Panc1 (cell line): ENCODE results near the gene HNF1B. TPM values are rescaled to one million over a fixed set of nuclear protein-coding genes. Genes with fewer than 3 reads are reported as not detected.
"Not testable (repeated sequence)": the region's sequence is repeated elsewhere in the genome, so short reads cannot be mapped to it uniquely, and the experiment has no call there.

ENCODE experiments used
- ATAC-seq: fragments of 200-7000 bp; cut with Tn5 transposase; 2 replicates; pipeline ENCODE4 v1.9.1; 2020; ENCODE audit warnings: mild to moderate bottlenecking, moderate library complexity
- BruUV-seq: library from RNA; stranded (reverse); fragments of 400-500 nt; replicated peaks from 2 replicates; lab custom pipeline; 2021; lab: Mats Ljungman, UMichigan
- CTCF ChIA-PET: fragments of 300-600 bp; sonication (Branson Sonifier 250); formaldehyde crosslinking; loops from one replicate; lab custom pipeline; 2022; ENCODE audit warnings: antibody characterized with exemption; lab: Charles Lee
- POLR2A ChIA-PET: fragments of 300-600 bp; sonication (Branson Sonifier 250); formaldehyde crosslinking; loops from one replicate; lab custom pipeline; 2022; ENCODE audit warnings: antibody characterized with exemption; lab: Charles Lee
- DNase-seq: peaks from one replicate; pipeline ENCODE4 v3.0.0-alpha.2; 2010; ENCODE audit warnings: low read depth, low spot score
- H3K27ac ChIP-seq: 2 replicates; pipeline ENCODE4 v1.5.1; 2011; ENCODE audit warnings: mild to moderate bottlenecking, low read length, inconsistent platforms
- H3K27me3 ChIP-seq: fragments of 200-500 bp; sonication (Bioruptor generic); 2 replicates; pipeline ENCODE4 v1.6.0; 2014; ENCODE audit warnings: low read length, inconsistent platforms; ENCODE audit not compliant: control insufficient read depth, insufficient read depth
- H3K36me3 ChIP-seq: fragments of 200-500 bp; sonication (Bioruptor generic); 2 replicates; pipeline ENCODE4 v1.5.1; 2014; ENCODE audit warnings: inconsistent platforms, mild to moderate bottlenecking, low read length, moderate library complexity; ENCODE audit not compliant: control insufficient read depth, insufficient read depth
- H3K4me1 ChIP-seq: 2 replicates; pipeline ENCODE4 v1.5.1; 2011; ENCODE audit warnings: inconsistent platforms, mild to moderate bottlenecking, low read length, moderate library complexity; ENCODE audit not compliant: control insufficient read depth, insufficient read depth
- H3K4me3 ChIP-seq, 2 experiments: 2 replicates each; pipeline ENCODE4 v1.5.1; 2011 to 2012; ENCODE audit warnings: low read depth in 2 of 2, low read length in 2 of 2, mild to moderate bottlenecking in 2 of 2, inconsistent platforms in 1 of 2, moderate library complexity in 1 of 2
- H3K9me3 ChIP-seq: fragments of 200-500 bp; sonication (Bioruptor generic); 2 replicates; pipeline ENCODE4 v1.5.1; 2014; ENCODE audit warnings: low read depth, mild to moderate bottlenecking, inconsistent platforms, low read length, moderate library complexity; ENCODE audit not compliant: control insufficient read depth, insufficient read depth
- POLR2AphosphoS5 ChIP-seq: IDR thresholded peaks from 2 replicates; pipeline ENCODE4 v1.6.1; 2012; ENCODE audit warnings: mild to moderate bottlenecking, low read depth, low read length, moderate library complexity
- SIN3A ChIP-seq: IDR thresholded peaks from 2 replicates; pipeline ENCODE4 v1.6.1; 2012; ENCODE audit warnings: low read depth, mild to moderate bottlenecking, low read length, moderate library complexity, borderline replicate concordance; ENCODE audit not compliant: insufficient read depth
- TCF7L2 ChIP-seq: IDR thresholded peaks from 2 replicates; pipeline ENCODE4 v1.6.1; 2011; ENCODE audit warnings: mild to moderate bottlenecking, low read depth, low read length, inconsistent platforms
- in situ Hi-C: cut with HindIII; loops from 2 replicates; pipeline ENCODE4 v1.10.0; 2016; ENCODE audit warnings: low sequenced_read_pairs, low pct_unique_long_range_greater_than_20kb
- intact Hi-C: fragments of 100-400 bp; cut with micrococcal nuclease; formaldehyde crosslinking; loops from one replicate; pipeline ENCODE4 v1.10.0; 2022; ENCODE audit not compliant: unreplicated experiment
- total RNA-seq: library from RNA; stranded (reverse); gene quantifications from one replicate; pipeline ENCODE4 v1.2.1, GENCODE V29; 2021; ENCODE audit not compliant: unreplicated experiment
- TF ChIP-seq, protein P1 (sequence below), 2 experiments: IDR thresholded peaks; 2 replicates each; pipeline ENCODE4 v1.6.1; 2011 to 2012; ENCODE audit warnings: low read depth in 2 of 2, control low read depth in 1 of 2, low read length in 1 of 2, mild to moderate bottlenecking in 1 of 2, moderate library complexity in 1 of 2; ENCODE audit not compliant: insufficient read depth in 1 of 2
- TF ChIP-seq, protein P2 (sequence below): fragments of 450-650 bp; IDR thresholded peaks from 2 replicates; pipeline ENCODE4 v1.5.1; 2017; ENCODE audit warnings: mild to moderate bottlenecking

The HNF1B gene
- total RNA-seq, 1 experiment from 2014 or later = not detected

DNA sequence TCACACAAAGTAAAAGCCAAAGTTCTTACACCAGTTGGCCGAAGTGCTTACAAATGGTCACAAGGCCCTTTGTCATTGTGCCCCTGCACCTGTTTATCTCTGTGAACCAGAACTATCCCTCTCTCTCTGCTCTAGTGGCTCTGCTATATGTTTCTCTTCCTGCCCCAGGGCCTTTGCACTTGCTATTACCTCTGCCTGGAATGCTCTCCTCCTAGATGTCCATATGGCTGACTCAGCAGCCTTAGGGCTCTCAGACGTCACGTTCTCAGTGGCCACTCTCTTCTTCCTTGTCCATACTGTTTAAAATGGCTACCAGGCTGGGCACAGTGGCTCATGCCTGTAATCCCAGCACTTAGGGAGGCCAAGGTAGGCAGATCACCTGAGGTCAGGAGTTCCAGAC is 62.9 kb downstream of the HNF1B start:
- no peak overlapping the region for H3K4me3 ChIP-seq
- H3K4me1 ChIP-seq = no peaks in the 10 kb centered on the region
- ChIA-PET POLR2A (no interaction called here), CTCF (no interaction called here)
- DNase-seq (no peak), ATAC-seq (no peak)
- TF ChIP-seq, protein P1, sequence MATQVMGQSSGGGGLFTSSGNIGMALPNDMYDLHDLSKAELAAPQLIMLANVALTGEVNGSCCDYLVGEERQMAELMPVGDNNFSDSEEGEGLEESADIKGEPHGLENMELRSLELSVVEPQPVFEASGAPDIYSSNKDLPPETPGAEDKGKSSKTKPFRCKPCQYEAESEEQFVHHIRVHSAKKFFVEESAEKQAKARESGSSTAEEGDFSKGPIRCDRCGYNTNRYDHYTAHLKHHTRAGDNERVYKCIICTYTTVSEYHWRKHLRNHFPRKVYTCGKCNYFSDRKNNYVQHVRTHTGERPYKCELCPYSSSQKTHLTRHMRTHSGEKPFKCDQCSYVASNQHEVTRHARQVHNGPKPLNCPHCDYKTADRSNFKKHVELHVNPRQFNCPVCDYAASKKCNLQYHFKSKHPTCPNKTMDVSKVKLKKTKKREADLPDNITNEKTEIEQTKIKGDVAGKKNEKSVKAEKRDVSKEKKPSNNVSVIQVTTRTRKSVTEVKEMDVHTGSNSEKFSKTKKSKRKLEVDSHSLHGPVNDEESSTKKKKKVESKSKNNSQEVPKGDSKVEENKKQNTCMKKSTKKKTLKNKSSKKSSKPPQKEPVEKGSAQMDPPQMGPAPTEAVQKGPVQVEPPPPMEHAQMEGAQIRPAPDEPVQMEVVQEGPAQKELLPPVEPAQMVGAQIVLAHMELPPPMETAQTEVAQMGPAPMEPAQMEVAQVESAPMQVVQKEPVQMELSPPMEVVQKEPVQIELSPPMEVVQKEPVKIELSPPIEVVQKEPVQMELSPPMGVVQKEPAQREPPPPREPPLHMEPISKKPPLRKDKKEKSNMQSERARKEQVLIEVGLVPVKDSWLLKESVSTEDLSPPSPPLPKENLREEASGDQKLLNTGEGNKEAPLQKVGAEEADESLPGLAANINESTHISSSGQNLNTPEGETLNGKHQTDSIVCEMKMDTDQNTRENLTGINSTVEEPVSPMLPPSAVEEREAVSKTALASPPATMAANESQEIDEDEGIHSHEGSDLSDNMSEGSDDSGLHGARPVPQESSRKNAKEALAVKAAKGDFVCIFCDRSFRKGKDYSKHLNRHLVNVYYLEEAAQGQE (IDR thresholded peaks at IDR 0.05; ENCODE audit: insufficient read depth in 1 of 2, low read depth in 2 of 2, low read length in 1 of 2) = no peak
- TF ChIP-seq TCF7L2 = no peak
- TF ChIP-seq POLR2AphosphoS5 = no peak
- no peak for TF ChIP-seq SIN3A
- TF ChIP-seq, protein P2, sequence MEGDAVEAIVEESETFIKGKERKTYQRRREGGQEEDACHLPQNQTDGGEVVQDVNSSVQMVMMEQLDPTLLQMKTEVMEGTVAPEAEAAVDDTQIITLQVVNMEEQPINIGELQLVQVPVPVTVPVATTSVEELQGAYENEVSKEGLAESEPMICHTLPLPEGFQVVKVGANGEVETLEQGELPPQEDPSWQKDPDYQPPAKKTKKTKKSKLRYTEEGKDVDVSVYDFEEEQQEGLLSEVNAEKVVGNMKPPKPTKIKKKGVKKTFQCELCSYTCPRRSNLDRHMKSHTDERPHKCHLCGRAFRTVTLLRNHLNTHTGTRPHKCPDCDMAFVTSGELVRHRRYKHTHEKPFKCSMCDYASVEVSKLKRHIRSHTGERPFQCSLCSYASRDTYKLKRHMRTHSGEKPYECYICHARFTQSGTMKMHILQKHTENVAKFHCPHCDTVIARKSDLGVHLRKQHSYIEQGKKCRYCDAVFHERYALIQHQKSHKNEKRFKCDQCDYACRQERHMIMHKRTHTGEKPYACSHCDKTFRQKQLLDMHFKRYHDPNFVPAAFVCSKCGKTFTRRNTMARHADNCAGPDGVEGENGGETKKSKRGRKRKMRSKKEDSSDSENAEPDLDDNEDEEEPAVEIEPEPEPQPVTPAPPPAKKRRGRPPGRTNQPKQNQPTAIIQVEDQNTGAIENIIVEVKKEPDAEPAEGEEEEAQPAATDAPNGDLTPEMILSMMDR = no peak
- no peaks in the 10 kb centered on the region for H3K36me3 ChIP-seq
- no peak overlapping the region for H3K27ac ChIP-seq
- in situ Hi-C loops (no loop called here), intact Hi-C loops (no loop called here)
- no peaks in the 10 kb centered on the region for H3K27me3 ChIP-seq
- no peaks in the 10 kb centered on the region for H3K9me3 ChIP-seq
- no TSS peak for BruUV-seq

DNA sequence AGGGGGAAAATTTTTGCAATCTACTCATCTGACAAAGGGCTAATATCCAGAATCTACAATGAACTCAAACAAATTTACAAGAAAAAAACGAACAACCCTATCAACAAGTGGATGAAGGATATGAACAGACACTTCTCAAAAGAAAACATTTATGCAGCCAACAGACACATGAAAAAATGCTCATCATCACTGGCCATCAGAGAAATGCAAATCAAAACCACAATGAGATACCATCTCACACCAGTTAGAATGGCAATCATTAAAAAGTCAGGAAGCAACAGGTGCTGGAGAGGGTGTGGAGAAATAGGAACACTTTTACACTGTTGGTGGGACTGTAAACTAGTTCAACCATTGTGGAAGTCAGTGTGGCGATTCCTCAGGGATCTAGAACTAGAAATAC is 64.9 kb downstream of the HNF1B start:
- H3K27ac ChIP-seq, ATAC-seq, H3K36me3 ChIP-seq, BruUV-seq, intact Hi-C loops, H3K4me1 ChIP-seq, CTCF ChIA-PET, H3K9me3 ChIP-seq, POLR2A ChIA-PET, H3K27me3 ChIP-seq, H3K4me3 ChIP-seq, DNase-seq, in situ Hi-C loops: not testable (repeated sequence)

DNA sequence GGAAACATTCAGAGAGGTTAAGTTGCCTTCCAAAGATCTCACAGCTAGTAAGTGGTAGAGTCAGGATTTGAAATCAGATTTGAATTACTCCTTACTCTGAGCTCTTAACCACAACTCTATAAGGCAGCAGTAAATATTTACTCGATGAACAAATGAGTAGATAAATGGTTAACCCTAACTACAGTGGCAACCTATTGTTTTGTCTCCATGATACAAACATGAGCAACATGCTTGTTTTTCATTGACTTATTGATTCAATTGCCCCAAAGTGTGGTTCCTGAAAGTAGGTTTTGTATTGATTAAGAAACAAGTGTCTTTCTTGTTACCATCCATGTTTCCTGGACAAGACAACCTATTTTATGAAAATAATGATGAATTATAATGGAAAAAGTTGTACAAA is 66.8 kb downstream of the HNF1B start:
- intact Hi-C loops (no loop called here), in situ Hi-C loops (no loop called here)
- POLR2A ChIA-PET = no interaction called here
- no peaks in the 10 kb centered on the region for H3K4me1 ChIP-seq
- no peaks in the 10 kb centered on the region for H3K27me3 ChIP-seq
- H3K4me3 ChIP-seq = no peak overlapping the region
- TF ChIP-seq TCF7L2 (no peak), SIN3A (no peak), POLR2AphosphoS5 (no peak)
- TF ChIP-seq, protein P1 (IDR thresholded peaks at IDR 0.05; ENCODE audit: insufficient read depth in 1 of 2, low read depth in 2 of 2, low read length in 1 of 2) = no peak
- TF ChIP-seq, protein P2 = no peak
- CTCF ChIA-PET = no interaction called here
- BruUV-seq = no TSS peak
- H3K27ac ChIP-seq = no peak overlapping the region
- ATAC-seq (no peak), DNase-seq (no peak)
- H3K9me3 ChIP-seq = no peaks in the 10 kb centered on the region
- no peaks in the 10 kb centered on the region for H3K36me3 ChIP-seq
